CD4-positive, alpha-beta T cell treated with Interleukin-15 for 1 hour (primary cell): Measurements from ENCODE around the gene MB21D2.

Source experiments
- DNase-seq: peaks from one replicate; pipeline ENCODE4 v3.0.0-alpha.2; 2020

The MB21D2 gene

GRCh38 chr3:192888190-192888589 is 29.5 kb downstream of the MB21D2 start:
- no peak for DNase-seq

- DNase-seq = no peak
Observed at GRCh38 chr3:192887701-192888100, 30.0 kb downstream of the MB21D2 start.

- no peak for DNase-seq
Observed at GRCh38 chr3:192887047-192887446, 30.6 kb downstream of the MB21D2 start.

GRCh38 chr3:192884777-192885773 is 32.6 kb downstream of the MB21D2 start:
- no peak for DNase-seq

- DNase-seq = no peak
Observed at GRCh38 chr3:192883512-192883911, 34.1 kb downstream of the MB21D2 start.

GRCh38 chr3:192881159-192881786 is 36.4 kb downstream of the MB21D2 start:
- no peak for DNase-seq

- DNase-seq = no peak
Observed at GRCh38 chr3:192880313-192880712, 37.3 kb downstream of the MB21D2 start.

GRCh38 chr3:192879346-192880031 is 38.2 kb downstream of the MB21D2 start:
- DNase-seq = no peak

GRCh38 chr3:192875971-192876565 is 41.6 kb downstream of the MB21D2 start:
- DNase-seq = no peak

GRCh38 chr3:192870822-192871221 is 46.8 kb downstream of the MB21D2 start:
- no peak for DNase-seq

- DNase-seq = no peak
Observed at GRCh38 chr3:192869131-192870031, 48.3 kb downstream of the MB21D2 start.

GRCh38 chr3:192867645-192868044 is 50.0 kb downstream of the MB21D2 start:
- no peak for DNase-seq

GRCh38 chr3:192866804-192867203 is 50.9 kb downstream of the MB21D2 start:
- DNase-seq = no peak

- no peak for DNase-seq
Observed at GRCh38 chr3:192864941-192865340, 52.7 kb downstream of the MB21D2 start.

GRCh38 chr3:192863091-192863420 is 54.6 kb downstream of the MB21D2 start:
- DNase-seq = no peak

- DNase-seq = no peak
Observed at GRCh38 chr3:192862408-192863090, 55.1 kb downstream of the MB21D2 start.

- DNase-seq = no peak
Observed at GRCh38 chr3:192861972-192862371, 55.7 kb downstream of the MB21D2 start.

GRCh38 chr3:192860454-192860853 is 57.2 kb downstream of the MB21D2 start:
- no peak for DNase-seq

GRCh38 chr3:192858849-192859585 is 58.6 kb downstream of the MB21D2 start:
- no peak for DNase-seq

- no peak for DNase-seq
Observed at GRCh38 chr3:192857260-192857661, 60.4 kb downstream of the MB21D2 start.

GRCh38 chr3:192855434-192855833 is 62.2 kb downstream of the MB21D2 start:
- no peak for DNase-seq
